GM18909 (cell line): ENCODE measurements around the gene FTO.

Experiments
- ATAC-seq: cut with Tn5 transposase; IDR thresholded peaks from one replicate; pipeline ENCODE4 v1.9.1; 2021; ENCODE audit warnings: mild to moderate bottlenecking; ENCODE audit not compliant: unreplicated experiment, poor library complexity

Gene FTO

DNA sequence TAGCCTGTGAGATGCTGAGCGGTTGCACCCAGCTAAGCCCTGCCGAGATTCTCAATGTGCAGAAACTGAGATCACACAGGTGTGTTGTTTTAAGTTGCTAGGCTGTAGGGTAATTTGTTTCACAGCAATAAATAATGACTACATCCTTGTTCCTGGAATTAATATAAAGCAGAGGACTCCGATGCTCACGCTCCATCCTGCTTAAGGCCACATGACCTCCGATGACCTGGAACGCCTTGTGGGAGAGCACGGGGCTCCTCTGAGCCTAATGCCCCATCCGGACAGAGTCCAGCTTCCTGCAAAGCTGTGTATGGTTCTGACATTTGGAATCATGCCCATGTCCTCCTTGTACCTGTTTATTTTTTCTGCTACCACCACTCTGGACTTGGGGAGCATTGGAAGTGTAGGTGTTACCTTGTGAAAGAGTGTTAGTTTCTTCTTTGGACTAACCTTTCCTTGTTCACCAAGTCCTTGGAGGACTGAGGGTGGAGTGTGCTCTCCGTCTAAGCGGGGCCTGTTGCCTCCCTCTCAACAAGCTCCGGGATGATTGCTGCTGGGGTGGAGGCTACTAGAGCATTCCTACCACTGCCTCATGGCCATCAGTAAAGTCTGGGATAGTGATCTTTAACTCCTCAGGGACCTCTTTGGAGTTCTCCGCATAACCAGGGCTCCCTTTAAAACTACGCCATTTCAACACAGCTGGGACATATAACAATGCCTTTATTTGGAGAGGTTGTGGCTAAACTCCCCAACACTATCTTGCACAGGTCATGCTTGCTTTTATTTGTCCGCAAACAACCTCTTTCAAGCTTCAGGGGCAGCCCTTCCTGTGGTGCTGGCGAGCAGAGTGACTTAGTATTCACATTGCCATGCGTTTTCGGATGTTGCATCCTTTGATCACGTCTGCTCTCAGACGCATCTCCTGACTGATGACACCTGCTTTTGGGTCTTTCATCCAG is 457.3 kb downstream of the FTO start:
- no peak for ATAC-seq

DNA sequence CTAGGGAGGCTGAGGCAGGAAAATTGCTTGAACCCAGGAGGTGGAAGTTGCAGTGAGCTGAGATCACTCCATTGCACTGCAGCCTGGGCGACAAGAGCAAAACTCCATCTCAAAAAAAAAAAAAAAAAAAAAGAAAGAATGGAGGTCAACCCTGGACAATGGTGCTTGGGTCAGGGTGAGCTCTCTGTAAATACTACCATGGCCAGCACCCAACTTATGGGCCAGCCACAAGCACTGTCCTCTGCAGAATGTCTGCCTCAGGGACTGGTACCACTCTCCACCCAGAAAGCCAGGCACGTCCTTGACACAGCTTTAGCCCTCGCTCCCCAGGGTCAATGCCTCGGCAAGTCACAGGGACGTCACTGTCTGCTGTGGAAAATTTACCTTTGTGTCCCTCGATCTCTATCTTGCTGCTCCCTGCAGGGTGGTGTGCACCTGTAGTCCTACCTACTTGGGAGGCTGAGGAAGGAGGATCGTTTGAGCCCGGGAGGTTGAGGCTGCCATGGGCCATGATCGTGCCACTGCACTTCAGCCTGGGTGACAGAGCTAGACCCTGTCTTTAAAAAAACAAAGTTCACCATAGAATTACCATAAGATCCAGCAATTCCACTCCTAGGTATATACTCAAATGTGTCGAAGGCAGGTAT is 459.4 kb downstream of the FTO start:
- no peak for ATAC-seq

DNA sequence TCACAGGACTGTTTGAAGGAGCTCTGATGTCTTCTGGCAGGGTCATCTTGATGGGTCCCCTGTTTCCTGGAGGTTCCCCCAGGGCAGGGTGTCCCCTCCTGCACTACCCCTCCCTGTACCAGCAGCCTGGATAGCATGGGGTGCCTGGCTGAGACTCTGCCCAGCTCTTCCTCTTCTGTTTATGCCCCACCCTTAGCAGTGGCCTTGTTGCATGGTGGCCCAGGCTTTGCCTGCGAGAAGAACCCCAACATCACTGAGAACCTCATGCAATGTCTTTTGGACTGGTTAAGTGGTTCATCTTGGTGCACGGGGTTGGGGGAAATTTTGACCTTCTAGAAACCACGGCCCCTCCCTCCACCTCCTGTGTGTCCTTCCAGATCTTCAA is 460.8 kb downstream of the FTO start:
- ATAC-seq: no peak

DNA sequence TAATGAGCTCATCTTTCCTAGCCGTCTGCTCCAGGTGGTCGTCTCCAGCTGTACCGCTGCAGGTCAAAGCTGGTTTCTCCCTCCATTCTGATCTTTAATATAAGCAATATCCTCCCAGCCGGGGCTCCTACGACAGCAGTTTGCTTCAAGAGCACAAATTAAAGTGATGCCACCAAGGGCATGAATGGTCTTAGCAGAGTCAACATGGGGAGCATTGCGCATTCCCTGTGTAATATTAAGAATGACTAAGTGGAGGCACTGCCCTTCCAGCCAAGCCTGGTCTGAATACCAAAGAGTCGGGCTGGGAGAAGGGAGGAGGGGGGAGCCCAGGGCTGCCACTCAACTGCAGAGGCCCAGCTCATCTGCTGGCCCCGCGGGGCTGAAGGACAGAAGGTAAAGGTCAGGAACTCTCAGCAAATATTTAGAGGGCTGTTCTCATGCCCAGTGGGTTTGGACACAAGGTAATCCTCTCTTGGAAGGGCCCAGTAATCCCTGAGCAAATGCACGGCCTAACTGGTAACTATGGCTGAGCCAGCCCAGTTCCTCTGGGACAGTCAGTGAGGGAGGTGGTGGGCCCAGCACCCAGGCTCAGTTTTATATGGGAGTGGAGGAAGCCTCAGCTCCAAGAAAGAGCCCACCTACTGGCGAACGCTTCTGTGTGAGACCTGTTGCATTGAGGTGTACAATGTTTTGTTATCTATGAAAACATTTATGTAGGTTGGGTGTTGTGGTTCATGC is 461.4 kb downstream of the FTO start:
- no peak for ATAC-seq

DNA sequence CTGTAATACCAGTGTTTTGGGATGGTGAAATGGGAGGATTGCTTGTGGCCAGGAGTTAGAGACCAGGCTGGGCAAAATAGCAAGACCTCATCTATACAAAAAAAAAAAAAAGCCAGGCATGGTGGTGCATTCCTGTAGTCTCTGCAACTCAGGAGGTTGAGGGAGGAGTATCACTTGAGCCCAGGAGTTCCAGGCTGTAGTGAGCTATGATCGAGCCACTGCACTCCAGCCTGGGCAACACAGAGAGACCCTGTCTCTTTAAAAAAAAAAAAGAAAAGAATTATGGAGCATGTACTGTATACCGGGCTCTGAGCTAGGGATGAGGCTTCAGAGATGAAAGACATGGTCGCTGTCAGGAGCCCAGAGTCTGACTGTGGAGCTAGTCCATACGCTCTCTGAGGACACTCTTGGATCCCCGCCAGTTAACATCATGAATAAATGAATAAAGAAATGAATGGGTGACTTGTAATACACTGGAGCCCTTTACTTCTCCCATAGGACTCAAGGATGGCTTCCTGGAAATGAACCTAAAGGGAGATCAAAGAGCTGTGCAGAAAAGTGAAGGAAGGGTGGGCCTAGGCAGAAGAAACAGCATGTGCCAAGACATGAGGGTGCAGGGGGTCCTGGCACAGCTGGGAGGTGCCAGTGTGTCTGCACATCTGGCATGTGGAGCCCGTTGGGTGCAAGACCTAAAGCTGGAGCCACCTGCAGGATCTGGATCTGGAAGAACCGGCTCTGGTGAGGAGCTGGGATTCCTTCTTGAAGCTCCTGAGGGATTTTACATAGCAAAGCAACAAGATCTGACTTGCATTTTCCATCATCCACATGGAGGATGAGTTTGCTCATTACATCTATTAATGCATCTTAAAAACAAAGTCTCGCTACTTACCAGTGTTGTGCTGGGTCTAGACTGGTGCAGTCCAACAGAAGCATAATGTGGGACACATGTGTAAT is 462.2 kb downstream of the FTO start:
- ATAC-seq: no peak

DNA sequence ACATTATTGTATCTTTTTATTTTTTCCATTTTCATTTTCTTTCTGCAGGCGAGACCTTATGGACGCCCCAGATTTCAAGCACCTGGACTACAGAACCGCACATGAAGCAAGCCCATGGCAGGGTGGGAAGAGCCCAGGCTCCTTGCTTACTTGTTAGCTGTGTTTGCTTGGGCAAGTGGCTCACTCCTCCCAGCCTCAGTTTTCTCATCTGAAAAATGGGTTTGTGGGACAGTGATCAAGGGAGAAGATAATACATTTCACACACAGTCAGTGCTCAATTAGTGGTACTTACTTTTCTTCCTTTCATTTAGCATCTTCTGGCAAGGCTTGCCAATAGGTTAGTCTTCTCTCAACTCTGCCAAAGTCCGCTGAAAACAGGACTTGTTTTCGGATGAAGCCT is 465.2 kb downstream of the FTO start:
- ATAC-seq: no peak

DNA sequence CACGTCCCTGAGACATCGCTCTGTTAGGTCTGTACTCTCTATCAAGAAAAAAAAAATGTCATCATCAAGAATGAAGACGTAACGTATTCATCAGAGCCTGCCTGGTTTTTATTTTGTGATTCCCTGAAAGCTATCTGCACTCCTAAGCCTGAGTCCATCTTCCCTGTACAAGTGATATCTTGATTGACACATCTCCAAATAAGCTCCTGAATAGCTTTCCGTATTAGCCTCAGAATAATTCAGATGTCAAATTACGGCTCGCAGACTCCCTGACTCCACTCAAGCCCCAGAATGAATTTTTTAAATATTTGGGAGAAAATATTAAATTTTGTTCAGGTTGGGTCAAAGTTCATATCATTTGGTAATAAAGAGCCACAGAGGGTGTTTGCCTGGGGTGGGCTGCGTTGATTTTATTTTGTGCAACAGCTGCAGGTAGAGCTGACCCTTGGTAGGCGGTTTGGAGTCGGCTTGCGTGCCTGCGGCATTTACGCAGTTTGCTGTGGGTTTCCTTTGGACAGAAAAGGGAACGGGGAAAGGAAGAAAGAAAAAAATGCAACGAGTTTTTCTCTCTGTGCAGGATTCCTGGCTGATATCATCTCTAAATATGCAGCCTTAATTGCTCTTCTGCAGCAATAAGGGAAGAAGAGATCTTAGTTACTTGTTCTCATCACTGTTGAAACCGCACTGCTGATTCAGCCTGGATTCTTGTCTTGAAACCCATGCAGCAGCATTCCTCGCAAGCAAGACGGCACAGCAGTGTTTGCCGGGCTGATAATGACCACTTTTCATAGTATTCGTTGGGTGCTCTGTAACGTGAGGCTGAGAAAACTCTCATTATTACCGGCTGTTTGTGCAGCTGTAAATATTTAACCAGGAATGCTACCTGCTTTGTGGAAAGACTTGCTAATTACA is 467.9 kb downstream of the FTO start:
- ATAC-seq: no peak

DNA sequence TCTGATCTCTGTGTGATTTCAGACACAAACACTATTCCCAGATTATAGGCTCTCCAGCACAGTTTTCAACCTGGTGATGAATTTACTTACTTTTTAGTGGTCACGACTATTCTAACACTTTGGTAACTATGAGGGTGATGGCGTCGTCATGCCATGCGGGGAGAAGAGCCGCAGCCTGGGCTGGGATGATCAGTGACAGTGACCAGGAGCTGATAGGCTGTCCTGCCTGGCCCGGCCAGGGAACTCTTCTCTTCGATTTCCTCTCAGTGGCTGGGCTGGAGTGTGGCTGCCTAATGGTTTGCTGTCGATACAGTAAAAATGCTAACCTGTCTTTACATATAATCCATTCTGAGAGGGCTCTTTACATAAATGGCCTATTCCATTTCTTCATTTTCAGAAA is 469.5 kb downstream of the FTO start:
- ATAC-seq: no peak

DNA sequence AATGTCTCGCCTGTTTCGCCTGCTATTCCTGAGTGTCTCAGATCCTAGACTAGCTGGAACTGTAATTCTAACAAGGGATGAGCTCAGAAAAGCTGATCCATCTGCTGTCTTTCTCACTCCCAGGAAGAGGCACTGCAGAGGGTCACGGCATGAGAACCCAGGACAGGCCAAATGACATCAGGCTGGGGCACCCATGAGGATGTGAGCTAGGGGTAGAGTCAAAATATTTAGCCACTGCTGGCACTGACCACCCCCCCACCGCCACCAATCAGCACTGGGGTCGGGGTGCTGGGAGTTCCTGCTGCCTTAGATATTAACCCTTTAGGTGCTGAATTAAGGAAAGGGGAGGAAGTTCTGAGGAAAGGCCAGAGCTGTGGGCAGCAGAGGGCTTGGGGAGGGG is 470.2 kb downstream of the FTO start:
- no peak for ATAC-seq

DNA sequence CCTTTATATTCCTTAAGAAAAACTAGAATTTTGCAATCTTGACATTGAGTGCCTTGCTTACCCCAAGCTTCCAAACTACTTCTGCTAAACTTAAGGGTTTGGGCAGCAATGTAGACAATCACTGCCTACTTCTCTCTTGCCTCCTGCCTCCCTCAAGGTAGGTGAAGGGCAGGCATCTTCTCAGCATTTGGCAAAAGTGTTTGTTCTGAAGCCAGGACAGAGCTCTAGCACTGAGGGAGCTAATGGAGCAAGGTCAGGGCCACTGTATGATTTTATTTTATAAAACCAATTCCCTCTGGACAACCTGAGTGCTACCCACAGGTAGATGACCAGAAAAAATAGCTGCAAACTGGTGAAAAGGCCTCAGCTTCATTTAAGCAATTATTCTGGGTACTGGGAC is 470.8 kb downstream of the FTO start:
- no peak for ATAC-seq

DNA sequence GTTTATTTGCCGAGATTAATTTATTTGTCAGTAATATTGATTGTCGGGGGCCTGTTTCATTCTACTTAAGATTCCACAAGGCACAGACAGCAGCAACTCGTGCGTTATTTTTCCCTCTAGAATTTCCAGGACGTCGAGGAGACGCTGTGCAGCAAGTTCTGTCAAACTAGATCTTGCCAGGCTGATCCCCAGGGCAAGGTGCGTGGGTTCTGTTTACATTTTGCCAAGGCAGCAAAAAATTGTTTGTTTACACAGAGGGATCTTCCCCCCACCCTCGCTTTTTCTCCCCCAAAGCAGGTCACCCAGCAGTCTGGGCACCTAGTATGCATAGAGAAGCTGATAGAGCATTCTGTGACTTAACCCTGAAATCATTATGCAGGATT is 471.2 kb downstream of the FTO start:
- ATAC-seq: no peak

DNA sequence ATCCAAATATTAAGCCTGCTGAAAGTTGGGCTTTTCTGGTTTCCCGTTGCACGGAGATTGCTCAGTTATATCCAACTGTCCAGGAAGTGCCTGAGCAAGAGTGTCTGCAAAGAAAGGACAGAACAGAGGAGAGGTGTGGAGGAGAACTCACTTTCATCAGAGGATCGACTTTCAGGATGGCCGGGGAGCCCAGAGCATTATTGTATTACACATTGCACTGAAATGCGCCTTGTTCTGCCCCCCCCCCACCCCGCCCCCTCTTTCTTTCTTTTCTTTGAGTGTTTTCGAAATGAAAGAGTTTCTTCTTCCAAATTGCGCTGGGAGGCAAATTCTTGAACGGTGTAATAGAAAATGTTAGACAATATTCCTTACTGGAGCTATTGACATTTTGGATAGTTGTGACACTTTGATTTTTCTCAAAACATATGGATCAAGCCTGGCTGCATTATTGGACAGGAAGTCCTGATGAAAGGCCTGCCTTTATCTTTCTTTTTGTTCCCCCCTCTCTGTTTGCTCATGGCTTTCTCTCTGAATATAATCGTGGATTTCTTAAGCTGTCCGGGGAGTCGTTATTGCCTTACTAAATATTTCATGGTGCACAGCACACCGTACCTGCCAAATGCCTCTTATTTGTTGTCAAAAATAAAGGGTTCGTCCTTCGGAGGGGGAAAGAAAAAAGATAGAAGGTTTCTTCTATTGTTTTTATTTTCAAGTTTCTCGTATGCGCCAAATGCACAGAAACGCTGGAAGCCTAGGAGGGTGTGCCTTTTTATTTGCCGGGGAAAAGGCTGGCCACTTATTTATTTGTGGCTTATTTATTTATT is 471.8 kb downstream of the FTO start:
- no peak for ATAC-seq

DNA sequence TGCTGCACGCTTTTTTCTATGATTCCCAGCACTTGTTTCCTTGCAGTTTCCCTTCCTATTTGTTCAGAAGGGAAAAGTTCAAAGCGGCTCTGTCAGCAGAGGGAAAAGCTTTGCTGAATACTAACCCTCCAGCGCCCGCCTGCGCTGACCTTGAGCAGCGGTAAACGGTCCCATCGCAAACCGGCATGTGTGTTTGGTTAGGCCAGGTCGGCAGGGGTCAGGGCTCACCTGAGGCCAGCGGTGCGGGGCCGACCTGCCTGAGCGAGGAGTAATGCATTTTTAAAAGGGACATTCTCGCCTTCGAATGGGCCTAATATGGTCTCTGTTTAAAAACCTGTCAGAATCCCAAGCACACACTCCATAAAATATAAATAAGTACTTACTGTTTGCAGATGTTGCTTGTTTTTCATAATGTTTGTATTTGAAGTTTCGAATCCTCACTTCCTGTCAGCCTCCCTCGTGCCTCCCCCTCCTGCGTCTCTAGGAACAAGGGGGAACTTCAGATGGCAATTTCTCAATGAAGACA is 472.5 kb downstream of the FTO start:
- ATAC-seq: no peak

DNA sequence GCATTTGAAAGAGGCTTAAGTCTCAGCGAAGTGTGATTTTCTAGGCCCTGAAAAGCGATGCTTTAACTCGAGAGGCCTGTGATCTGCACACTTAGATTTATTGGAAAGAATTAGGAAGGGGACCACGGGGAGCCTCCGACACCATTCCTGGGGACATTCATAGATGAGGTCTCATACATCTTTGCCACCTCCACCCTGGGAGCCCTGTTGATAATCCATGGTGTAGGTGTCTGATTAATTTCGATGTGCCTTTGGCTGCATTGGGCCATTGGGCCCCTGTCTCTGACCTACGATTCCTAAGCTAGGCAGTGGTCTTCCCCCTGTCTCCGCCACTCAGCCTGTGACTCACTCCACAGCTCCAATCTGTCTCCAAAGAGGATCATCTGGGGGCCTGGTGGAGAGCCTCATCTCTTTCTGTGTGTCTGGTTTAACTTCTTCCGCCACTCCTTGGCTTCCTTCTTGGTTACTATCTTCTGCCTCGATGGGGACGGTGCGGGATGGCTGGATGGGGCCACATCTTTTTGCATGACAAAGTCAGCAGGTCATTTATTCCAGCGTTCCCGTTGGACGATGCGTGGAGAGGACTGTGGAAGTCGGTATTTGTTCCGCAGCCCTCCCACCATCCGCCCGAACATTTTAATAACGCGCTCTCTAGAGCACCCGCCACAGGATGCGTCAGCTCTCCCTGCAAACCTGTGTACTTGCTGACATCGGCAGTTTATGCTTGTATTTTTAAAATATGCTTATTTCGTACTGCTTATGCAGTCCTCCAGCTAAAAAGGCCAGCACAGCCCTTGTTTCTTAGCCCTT is 473.3 kb downstream of the FTO start:
- no peak for ATAC-seq

DNA sequence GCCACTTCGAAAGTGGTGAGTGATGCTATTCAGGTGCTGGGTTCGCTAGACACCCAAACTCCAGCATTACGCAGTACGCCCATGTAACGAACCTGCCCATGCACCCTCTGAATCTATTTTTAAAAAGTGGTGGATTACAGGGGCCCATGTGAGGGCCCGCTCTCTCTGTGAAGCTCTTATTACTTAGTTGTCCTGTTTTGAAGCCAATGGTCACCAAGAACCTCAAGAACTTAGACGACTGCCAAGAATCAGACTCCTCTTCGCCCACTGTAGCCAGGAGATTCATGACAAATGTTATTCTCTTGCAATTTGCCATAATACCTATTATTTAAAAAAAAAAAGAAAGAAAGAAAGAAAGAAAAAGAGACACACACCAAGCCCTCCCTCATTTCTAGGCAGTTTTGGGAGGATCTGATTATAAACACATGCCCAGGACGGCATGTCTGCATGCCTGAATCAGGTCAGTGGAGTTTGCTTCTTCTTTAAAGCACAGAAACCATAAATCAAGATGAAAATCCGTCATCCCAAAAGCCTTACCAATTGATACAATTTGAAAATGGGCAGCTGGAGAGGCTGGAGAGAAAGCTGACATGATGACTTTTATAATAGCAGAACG is 474.0 kb downstream of the FTO start:
- no peak for ATAC-seq

DNA sequence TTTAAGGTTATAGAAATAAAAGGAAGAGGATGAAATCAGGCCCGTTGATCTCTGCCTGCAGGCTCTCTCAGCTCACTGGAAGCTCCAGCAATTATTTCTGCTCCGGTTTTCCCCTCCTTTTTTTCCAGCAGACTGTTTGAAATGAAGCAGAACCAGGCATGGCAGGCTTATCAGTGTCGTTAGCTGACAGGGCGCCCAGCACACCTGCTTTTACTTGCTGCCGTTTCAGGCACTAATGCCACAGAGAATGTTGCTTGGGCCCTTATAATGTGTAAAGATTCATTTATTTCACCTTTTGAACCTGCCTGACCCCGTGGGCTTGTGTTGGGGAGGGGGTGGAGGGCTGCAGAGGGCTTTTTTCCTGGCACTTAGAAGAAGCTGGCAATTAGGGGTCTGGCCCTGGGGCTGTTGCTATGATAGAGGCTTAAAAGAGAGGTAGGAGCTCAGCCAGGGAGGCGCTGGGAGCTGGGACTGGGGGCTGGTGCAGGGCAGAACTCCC is 474.6 kb downstream of the FTO start:
- no peak for ATAC-seq
